ACHN (cell line): ENCODE data around the gene RRP15.
A peak's percentile ranks its signal among the peaks of the same experiment; 100 is the strongest.

Experiments used
- DNase-seq: peaks from one replicate; pipeline ENCODE4 v3.0.0-alpha.2; 2015
- in situ Hi-C: cut with HindIII; loops from 2 replicates; pipeline ENCODE4 v1.10.0; 2017; ENCODE audit warnings: low sequenced_read_pairs, low pct_ligation_motif_present, low pct_unique_long_range_greater_than_20kb

Gene RRP15

GRCh38 chr1:218324226-218324580 lies 39.1 kb downstream of the RRP15 start:
- no peak for DNase-seq
- in situ Hi-C loops, result no loop called here

- no peak for DNase-seq
- in situ Hi-C loops, result no loop called here
Observed at GRCh38 chr1:218328769-218329168, 43.7 kb downstream of the RRP15 start.

DNA sequence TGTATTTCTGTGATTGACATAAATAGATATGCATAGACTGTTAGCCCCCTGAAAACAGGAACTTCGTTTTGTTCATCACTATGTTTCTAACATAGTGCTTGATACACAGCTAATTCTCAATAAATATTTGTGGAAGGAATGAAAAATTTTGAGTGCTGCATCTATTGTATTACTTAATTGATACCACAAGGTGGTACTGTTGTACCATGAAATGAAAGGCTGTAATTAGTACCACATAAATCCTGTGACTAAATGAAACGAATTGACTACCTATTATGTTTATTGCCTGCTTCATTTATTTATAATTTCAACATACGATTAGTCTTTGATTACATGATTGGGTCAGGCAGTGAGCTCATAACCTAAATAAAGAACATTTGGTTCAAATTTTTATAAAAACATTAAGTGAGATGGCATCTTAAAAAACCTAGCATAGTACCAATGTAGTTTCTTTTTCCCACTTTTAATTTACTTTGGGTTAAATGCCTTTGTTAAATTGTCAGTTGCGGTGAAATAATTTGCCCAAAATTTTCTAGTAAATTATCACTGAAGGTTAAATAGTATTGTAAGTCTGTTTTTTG lies 45.0 kb downstream of the RRP15 start:
- peak; percentile 54 for DNase-seq
- in situ Hi-C loops, result no loop called here

DNA sequence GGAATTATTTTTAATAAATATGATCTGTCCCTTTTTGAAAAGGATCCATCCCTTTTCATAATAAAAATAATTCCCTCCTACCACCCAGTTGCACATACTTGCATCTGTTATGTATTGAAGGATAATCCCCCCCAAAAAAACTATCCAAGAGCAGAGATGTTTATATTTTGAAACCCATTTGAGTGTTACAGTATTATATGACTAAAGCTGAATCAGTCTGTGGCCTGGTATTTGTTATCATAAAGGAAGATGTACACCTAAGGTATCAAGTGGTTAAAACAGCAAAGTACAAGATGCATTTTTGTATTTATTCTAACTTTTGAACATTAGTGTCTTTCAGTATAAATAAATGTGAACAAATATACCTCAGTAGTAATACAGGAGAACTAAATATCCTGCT lies 47.3 kb downstream of the RRP15 start:
- DNase-seq, result no peak
- in situ Hi-C loops, result no loop called here

- in situ Hi-C loops, result no loop called here
- DNase-seq, result no peak
Observed at GRCh38 chr1:218336328-218336727, 51.2 kb downstream of the RRP15 start.

DNA sequence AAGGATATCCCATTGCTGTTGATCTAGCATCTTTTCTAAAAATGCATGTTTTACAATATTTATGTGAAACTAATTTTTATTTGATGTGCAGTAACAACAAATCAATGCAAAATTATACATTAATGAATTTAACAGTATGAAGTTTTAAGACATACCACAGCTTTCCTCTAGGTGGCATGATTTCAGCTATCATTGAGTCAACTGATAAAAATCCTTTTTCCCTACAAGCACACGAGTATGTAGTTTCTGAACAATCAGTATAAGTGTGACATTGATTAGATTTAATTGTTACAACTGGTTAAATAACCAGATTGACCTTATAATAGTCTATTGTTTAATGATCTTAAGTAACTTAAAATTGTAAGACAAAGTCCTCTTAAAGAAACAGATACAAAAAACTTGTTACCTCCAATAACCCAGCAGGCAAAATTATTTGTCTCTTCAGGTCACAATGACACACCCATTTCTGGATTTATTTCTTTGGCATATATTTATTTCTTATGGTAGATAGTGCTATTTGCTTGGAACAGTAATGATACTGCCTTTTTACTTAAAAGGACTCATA lies 54.3 kb downstream of the RRP15 start:
- in situ Hi-C loops, result no loop called here
- peak; percentile 64 for DNase-seq

DNA sequence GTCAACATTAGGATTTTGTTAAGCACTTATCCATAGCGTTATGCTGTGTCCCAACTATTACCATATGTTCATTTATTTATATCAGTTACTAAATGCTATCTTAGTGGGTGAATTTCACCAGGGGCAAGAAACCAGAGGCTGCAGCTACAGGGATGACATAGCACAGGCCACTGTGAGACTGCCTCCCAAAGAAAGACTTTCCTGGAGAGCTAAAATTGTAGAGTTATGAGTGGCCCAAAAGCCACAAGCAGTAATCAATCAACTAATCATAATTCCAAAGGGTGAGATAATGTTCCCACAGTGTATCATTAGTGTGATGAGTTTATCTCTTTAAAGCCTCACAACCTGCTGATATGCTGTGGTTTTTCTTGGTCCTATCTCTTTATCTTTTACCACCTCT lies 56.2 kb downstream of the RRP15 start:
- no peak for DNase-seq
- in situ Hi-C loops, result no loop called here

GRCh38 chr1:218342091-218342490 lies 57.0 kb downstream of the RRP15 start:
- DNase-seq, result no peak
- in situ Hi-C loops, result no loop called here

DNA sequence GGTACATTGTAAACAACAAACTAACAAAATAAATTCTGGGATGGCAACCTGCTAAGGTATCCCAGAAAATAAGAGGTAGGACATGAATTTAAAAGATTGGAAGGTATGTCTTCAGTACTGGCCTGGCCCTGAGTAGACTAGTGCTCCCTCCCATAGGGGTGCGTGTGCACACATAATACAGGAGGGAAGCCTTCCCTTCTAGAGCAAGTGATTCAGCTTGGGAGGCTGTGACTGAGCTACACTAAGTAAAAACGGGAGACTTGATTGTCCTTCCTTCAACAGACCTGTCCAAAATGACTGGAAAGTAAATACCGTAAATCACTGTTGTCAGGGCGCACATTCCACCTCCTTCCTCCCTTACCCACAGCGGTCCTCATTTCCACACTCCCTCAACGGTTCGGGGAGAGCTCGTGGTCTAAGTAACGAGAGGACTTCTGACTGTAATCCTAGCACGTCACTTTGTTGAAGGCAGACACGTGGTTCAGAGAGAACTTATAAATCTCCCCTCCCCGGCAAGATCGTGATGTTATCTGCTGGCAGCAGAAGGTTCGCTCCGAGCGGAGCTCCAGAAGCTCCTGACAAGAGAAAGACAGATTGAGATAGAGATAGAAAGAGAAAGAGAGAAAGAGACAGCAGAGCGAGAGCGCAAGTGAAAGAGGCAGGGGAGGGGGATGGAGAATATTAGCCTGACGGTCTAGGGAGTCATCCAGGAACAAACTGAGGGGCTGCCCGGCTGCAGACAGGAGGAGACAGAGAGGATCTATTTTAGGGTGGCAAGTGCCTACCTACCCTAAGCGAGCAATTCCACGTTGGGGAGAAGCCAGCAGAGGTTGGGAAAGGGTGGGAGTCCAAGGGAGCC lies 60.0 kb downstream of the RRP15 start, which contains the start of gene TGFB2:
Gene TGFB2 (plus strand): TSS at position 523 of the 859 bp plus-strand sequence. CDS start 1,366 bp downstream, outside the sequence.
- peak; percentile 92 for DNase-seq
- in situ Hi-C loops, result no loop called here

DNA sequence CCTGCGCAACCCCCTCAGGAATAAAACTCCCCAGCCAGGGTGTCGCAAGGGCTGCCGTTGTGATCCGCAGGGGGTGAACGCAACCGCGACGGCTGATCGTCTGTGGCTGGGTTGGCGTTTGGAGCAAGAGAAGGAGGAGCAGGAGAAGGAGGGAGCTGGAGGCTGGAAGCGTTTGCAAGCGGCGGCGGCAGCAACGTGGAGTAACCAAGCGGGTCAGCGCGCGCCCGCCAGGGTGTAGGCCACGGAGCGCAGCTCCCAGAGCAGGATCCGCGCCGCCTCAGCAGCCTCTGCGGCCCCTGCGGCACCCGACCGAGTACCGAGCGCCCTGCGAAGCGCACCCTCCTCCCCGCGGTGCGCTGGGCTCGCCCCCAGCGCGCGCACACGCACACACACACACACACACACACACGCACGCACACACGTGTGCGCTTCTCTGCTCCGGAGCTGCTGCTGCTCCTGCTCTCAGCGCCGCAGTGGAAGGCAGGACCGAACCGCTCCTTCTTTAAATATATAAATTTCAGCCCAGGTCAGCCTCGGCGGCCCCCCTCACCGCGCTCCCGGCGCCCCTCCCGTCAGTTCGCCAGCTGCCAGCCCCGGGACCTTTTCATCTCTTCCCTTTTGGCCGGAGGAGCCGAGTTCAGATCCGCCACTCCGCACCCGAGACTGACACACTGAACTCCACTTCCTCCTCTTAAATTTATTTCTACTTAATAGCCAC lies 60.7 kb downstream of the RRP15 start:
- in situ Hi-C loops, result no loop called here
- peak; percentile 71 for DNase-seq

DNA sequence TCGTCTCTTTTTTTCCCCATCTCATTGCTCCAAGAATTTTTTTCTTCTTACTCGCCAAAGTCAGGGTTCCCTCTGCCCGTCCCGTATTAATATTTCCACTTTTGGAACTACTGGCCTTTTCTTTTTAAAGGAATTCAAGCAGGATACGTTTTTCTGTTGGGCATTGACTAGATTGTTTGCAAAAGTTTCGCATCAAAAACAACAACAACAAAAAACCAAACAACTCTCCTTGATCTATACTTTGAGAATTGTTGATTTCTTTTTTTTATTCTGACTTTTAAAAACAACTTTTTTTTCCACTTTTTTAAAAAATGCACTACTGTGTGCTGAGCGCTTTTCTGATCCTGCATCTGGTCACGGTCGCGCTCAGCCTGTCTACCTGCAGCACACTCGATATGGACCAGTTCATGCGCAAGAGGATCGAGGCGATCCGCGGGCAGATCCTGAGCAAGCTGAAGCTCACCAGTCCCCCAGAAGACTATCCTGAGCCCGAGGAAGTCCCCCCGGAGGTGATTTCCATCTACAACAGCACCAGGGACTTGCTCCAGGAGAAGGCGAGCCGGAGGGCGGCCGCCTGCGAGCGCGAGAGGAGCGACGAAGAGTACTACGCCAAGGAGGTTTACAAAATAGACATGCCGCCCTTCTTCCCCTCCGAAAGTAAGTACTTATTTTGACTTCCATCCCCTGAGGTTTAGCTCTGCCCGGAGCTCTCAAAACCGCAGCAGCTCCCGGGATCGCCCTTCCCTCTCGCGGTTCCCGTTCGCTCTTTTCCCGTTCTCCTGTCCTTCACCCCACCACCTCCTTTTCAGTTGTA lies 61.5 kb downstream of the RRP15 start:
- peak; percentile 42 for DNase-seq
- in situ Hi-C loops, result no loop called here

GRCh38 chr1:218347336-218347722 lies 62.2 kb downstream of the RRP15 start:
- peak; percentile 64 for DNase-seq
- in situ Hi-C loops, result no loop called here

GRCh38 chr1:218347723-218348627 lies 62.9 kb downstream of the RRP15 start:
- peak; percentile 82 for DNase-seq
- in situ Hi-C loops, result no loop called here

DNA sequence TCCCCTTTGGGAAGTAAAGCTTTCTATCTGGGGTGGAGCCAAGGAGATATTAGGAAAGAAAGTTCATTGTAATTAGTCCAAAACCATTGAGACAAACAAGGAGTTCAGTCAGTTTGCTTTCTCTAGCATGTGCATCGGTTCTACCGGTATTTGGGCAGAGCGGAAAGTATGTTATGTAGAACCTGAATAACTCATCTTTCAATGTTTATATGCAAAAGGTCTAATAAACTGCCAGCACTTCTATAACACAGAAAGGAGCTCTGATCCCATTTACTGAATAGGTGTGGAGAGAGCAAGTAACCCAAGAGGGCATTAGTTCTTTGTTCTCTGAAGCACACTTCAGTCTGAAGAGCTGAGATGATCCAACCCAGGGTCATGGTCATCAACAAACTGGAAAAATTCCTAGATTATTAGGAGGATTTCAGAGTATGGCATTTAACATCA lies 63.6 kb downstream of the RRP15 start:
- in situ Hi-C loops, result no loop called here
- no peak for DNase-seq

DNA sequence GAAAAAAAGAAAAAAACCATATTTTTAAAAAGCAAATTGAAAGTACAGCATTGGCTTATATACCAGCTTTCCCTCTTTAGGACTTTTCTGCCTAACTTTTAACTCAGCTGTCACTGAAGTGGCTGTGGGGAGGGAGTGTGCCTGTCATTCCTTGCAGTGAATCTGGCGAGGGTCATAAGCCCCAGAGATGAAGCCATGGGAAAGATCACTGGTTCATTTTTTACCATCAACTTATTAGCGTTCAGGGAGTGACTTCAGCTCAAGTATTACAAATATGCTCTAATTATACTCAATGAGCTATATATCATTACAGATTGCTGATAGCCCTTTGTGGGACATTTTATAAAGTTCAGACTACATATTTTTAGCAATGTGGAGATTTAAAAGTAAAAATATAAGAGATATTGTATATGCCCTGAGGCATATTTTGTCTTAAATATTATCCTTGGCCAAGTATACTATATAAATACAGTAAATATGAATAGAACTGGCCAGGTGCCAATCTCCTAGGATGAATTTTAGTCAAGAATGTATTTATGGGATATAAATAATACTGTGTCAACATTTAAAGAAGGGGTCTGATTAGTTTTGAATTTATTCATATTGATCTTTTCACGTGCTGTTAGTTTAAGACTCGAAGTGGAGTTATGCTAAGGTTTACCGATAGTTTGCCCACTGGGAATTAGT lies 64.4 kb downstream of the RRP15 start:
- no peak for DNase-seq
- in situ Hi-C loops, result no loop called here

GRCh38 chr1:218350035-218350525 lies 65.0 kb downstream of the RRP15 start:
- in situ Hi-C loops, result no loop called here
- no peak for DNase-seq

GRCh38 chr1:218350801-218351266 lies 65.7 kb downstream of the RRP15 start:
- in situ Hi-C loops, result no loop called here
- DNase-seq, result no peak
